ENCODE measurements around the gene ALPL.

DNA sequence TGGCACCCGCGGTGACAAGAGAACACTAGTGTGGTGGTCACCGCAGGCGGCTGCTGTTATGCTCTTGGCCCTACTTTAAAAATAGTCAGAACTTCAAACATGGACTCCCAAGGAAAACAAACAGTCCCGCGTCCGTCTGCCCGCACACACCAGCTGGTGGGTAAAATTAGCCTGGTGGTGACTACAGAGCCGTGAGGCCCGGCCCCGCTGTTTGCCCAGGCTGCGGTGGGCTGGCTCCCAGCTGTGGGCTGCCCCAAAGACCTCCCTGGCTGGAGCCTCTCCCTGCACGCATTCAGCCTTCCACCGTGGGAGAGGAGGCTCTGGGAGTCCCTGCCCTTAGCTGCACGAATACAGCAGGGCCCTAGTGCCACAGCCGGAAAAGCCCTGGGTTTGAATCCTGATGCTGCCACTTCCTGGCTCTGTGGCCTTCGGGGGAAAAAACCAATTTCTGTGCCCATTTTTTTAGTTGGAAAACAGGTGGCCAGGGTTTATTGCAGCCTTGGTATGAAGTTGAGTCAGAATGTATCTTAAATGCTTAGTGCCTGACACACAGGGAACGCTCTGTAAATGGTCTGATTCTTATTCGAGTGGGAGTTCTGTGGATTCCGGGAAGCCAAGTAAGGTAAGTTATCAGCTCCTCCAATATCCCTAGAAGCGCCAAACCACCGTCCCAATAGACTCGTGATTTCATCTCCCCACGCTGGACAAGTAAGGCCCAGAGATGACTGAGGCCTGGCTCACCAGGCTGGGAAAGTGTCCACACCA lies 58.2 kb downstream of the ALPL start:
- TF ChIP-seq POLR2AphosphoS5 (IDR thresholded peaks at IDR 0.05; ENCODE audit: low read depth, low read length) (no peak), TAF1 (IDR thresholded peaks at IDR 0.05; ENCODE audit: borderline replicate concordance, insufficient read depth, low read length) (no peak), SIN3A (IDR thresholded peaks at IDR 0.05; ENCODE audit: borderline replicate concordance, insufficient read depth, low read length) (no peak), FOXP2 (optimal IDR thresholded peaks at IDR 0.05; ENCODE audit: borderline replicate concordance, extremely low read depth, extremely low read length, insufficient read depth) (no peak)
- TF ChIP-seq, protein P1, sequence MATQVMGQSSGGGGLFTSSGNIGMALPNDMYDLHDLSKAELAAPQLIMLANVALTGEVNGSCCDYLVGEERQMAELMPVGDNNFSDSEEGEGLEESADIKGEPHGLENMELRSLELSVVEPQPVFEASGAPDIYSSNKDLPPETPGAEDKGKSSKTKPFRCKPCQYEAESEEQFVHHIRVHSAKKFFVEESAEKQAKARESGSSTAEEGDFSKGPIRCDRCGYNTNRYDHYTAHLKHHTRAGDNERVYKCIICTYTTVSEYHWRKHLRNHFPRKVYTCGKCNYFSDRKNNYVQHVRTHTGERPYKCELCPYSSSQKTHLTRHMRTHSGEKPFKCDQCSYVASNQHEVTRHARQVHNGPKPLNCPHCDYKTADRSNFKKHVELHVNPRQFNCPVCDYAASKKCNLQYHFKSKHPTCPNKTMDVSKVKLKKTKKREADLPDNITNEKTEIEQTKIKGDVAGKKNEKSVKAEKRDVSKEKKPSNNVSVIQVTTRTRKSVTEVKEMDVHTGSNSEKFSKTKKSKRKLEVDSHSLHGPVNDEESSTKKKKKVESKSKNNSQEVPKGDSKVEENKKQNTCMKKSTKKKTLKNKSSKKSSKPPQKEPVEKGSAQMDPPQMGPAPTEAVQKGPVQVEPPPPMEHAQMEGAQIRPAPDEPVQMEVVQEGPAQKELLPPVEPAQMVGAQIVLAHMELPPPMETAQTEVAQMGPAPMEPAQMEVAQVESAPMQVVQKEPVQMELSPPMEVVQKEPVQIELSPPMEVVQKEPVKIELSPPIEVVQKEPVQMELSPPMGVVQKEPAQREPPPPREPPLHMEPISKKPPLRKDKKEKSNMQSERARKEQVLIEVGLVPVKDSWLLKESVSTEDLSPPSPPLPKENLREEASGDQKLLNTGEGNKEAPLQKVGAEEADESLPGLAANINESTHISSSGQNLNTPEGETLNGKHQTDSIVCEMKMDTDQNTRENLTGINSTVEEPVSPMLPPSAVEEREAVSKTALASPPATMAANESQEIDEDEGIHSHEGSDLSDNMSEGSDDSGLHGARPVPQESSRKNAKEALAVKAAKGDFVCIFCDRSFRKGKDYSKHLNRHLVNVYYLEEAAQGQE (IDR thresholded peaks at IDR 0.05; ENCODE audit: insufficient read depth in 1 of 2, low read depth in 2 of 2, low read length in 2 of 2) = no peak
